K562 (cell line): Measurements from ENCODE around the gene MAP3K12. TPM values are rescaled to one million over a fixed set of nuclear protein-coding genes. Genes with fewer than 3 reads are reported as not detected.

Source experiments
- ATF2 ChIP-seq: sonication (generic); formaldehyde crosslinking; IDR thresholded peaks from 2 replicates; pipeline ENCODE4 v1.8.1; 2022; ENCODE audit warnings: missing genetic modification reagents
- CEBPB ChIP-seq: fragments of 450-650 bp; IDR thresholded peaks from 2 replicates; pipeline ENCODE4 v1.6.1; 2016; ENCODE audit warnings: missing genetic modification characterization, missing compliant biosample characterization
- ETV6 ChIP-seq, 3 experiments: fragments of 150-350 bp in 1 of 3; sonication (generic) in 1 of 3; formaldehyde crosslinking in 1 of 3; IDR thresholded peaks; 2 replicates each; pipeline versions ENCODE4 v1.6.1 to v1.8.0; 2014 to 2022; ENCODE audit warnings: borderline replicate concordance in 2 of 3, low read depth in 2 of 3, antibody characterized with exemption in 1 of 3, low read length in 1 of 3, mild to moderate bottlenecking in 1 of 3, missing genetic modification reagents in 1 of 3
- GATAD2A ChIP-seq: fragments of 450-650 bp; IDR thresholded peaks from 2 replicates; pipeline ENCODE4 v1.6.1; 2017
- GTF2A2 ChIP-seq: IDR thresholded peaks from 2 replicates; pipeline ENCODE4 v1.6.1; 2016; ENCODE audit warnings: mild to moderate bottlenecking, missing genetic modification characterization, missing compliant biosample characterization
- JUN ChIP-seq, 2 experiments: sonication (generic) in 1 of 2; formaldehyde crosslinking in 1 of 2; IDR thresholded peaks; 2 replicates each; pipeline versions ENCODE4 v1.6.1 to v1.8.0; 2012 to 2022; ENCODE audit warnings: borderline replicate concordance in 2 of 2, mild to moderate bottlenecking in 2 of 2, improper control_type of control experiment in 1 of 2, low read depth in 1 of 2, low read length in 1 of 2, missing genetic modification reagents in 1 of 2
- KDM5B ChIP-seq: fragments of 200-600 bp; sonication (generic); IDR thresholded peaks from 2 replicates; pipeline ENCODE4 v1.6.1; 2012; ENCODE audit warnings: low read depth, mild to moderate bottlenecking, moderate library complexity, low read length, control low read depth, inconsistent platforms; ENCODE audit not compliant: insufficient replicate concordance
- MIER1 ChIP-seq: fragments of 450-650 bp; IDR thresholded peaks from 2 replicates; pipeline ENCODE4 v1.6.1; 2016; ENCODE audit warnings: antibody characterized with exemption, mild to moderate bottlenecking, low read depth
- MTA2 ChIP-seq: fragments of 450-650 bp; IDR thresholded peaks from 2 replicates; pipeline ENCODE4 v1.6.1; 2016; ENCODE audit warnings: low read depth
- PHF8 ChIP-seq: fragments of 200-600 bp; sonication (generic); IDR thresholded peaks from 2 replicates; pipeline ENCODE4 v1.6.1; 2012; ENCODE audit warnings: mixed run types, mild to moderate bottlenecking, inconsistent platforms, low read length, moderate library complexity, borderline replicate concordance
- PHTF2 ChIP-seq: fragments of 250-450 bp; sonication (Bioruptor Pico); IDR thresholded peaks from 2 replicates; pipeline ENCODE4 v1.5.0; 2021; ENCODE audit warnings: mild to moderate bottlenecking
- RBM25 ChIP-seq: fragments of 200-400 bp; formaldehyde crosslinking; IDR thresholded peaks from 2 replicates; pipeline ENCODE4 v1.6.1; 2018; ENCODE audit warnings: low read length, low read depth, moderate library complexity; ENCODE audit not compliant: severe bottlenecking
- RCOR1 ChIP-seq, 2 experiments: IDR thresholded peaks; 2 replicates each; pipeline ENCODE4 v1.6.1; 2012; ENCODE audit warnings: low read depth in 2 of 2, low read length in 2 of 2, borderline replicate concordance in 1 of 2, improper control_type of control experiment in 1 of 2
- SMARCA4 ChIP-seq: fragments of 450-650 bp; IDR thresholded peaks from 2 replicates; pipeline ENCODE4 v1.6.1; 2016
- SMARCB1 ChIP-seq: IDR thresholded peaks from 2 replicates; pipeline ENCODE4 v1.6.1; 2011; ENCODE audit warnings: improper control_type of control experiment, low read depth; ENCODE audit not compliant: insufficient read length
- YY1 ChIP-seq, 3 experiments: IDR thresholded peaks; 2 replicates each; pipeline ENCODE4 v1.6.1; 2011; ENCODE audit warnings: low read length in 2 of 3, mild to moderate bottlenecking in 2 of 3, moderate library complexity in 2 of 3, borderline replicate concordance in 1 of 3, control low read depth in 1 of 3, low read depth in 1 of 3; ENCODE audit not compliant: insufficient read depth in 3 of 3, insufficient replicate concordance in 2 of 3, control insufficient read depth in 1 of 3, insufficient read length in 1 of 3; ENCODE audit errors: extremely low read depth in 1 of 3
- ZNF395 ChIP-seq: fragments of 200-800 bp; sonication (Bioruptor generic); IDR thresholded peaks from 2 replicates; pipeline ENCODE4 v1.6.1; 2017; ENCODE audit warnings: missing genetic modification characterization, missing compliant biosample characterization
- polyA plus RNA-seq, 8 experiments: library from polyadenylated mRNA; depleted of rRNA in 4 of 8; stranded (reverse) in 5 of 8; unstranded in 3 of 8; fragments of >200 nt; fragmentation: Nextera tagmentation in 2 of 8; fragmentation: Illumina TruSeq in 1 of 8; extraction: Ambion mirVana in 2 of 8; extraction: Trizol in 1 of 8; gene quantifications; 2 replicates each; pipeline versions ENCODE4 v1.2.1 to v1.2.3, GENCODE V29; 2011 to 2014; ENCODE audit warnings: inconsistent platforms in 1 of 8, missing spikeins in 1 of 8
- total RNA-seq, 7 experiments: library from RNA; depleted of rRNA in 6 of 7; stranded (reverse); fragments of >200 nt in 6 of 7; fragmentation: Illumina TruSeq in 2 of 7; extraction: Trizol in 2 of 7; gene quantifications; 2 replicates each; pipeline versions ENCODE4 v1.2.1 to v1.2.3, GENCODE V29; 2011 to 2021; ENCODE audit warnings: low replicate concordance in 1 of 7
- TF ChIP-seq, protein P1 (sequence below), 2 experiments: IDR thresholded peaks; 2 replicates each; pipeline ENCODE4 v1.6.1; 2011; ENCODE audit warnings: borderline replicate concordance in 1 of 2, control low read depth in 1 of 2, low read depth in 1 of 2, low read length in 1 of 2, mild to moderate bottlenecking in 1 of 2, mixed read lengths in 1 of 2, moderate library complexity in 1 of 2; ENCODE audit not compliant: insufficient read depth in 1 of 2, insufficient read length in 1 of 2, poor library complexity in 1 of 2, severe bottlenecking in 1 of 2; ENCODE audit errors: extremely low read depth in 1 of 2
- TF ChIP-seq, protein P2 (sequence below): fragments of 450-650 bp; IDR thresholded peaks from 2 replicates; pipeline ENCODE4 v1.6.1; 2016

The MAP3K12 gene
- total and polyA plus RNA-seq, 9 of the 15 experiments (the other 6 are each of a cell fraction or from before 2014, with no cell fraction given): 0.10 to 2.4 (median 1.6) TPM

DNA sequence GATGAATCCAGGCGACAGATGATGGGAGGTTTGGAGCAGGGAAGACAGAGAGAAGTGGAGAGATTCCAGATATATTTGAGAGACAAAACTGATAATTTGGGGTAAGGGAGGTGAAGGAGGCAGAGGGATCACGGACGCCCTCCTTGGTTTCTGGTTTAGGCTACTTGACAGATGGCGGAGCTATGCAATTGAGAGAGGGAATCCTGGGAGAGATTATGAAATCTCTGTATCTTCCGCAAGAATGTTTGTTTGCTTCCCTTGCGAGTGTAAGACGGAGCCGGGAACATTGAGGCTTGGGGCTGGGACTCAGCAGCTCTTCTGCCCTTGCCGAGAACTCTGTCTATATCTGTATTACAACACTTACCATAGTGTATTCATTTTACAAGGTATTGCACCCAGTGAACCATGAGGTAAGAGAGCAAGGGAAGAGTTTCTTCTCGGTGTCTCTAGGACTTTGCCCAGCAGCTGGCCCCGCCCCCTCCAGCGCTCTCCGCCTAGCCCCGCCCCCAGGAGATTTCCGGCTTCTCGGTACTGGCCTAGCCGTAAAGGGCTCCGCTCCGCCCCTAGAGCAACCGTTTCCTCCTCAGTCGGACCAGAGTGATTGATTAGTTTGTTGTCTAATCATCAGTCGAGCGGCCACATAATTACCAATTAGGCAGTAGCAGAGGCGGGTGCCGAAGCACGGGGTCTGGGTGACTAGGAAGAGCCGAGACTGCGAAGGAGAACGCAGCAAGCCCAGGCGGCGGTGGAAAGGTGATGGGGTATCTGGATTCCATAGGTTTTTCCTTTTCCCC is 58.0 kb downstream of the MAP3K12 start, which contains the start of gene PRR13 (continued):
- TF ChIP-seq JUN (IDR thresholded peaks at IDR 0.05; ENCODE audit: borderline replicate concordance, low read depth, low read length) (0 out of 2 replicates have a peak, but pooled peaks have one; percentile 10), JUN (CRISPR knock-in tag; IDR thresholded peaks at IDR 0.05; ENCODE audit: borderline replicate concordance) (no peak), PHF8 (peak; percentile 72), SMARCA4 (peak; percentile 71), SMARCB1 (no peak), RBM25 (peak; percentile 89), MIER1 (peak; percentile 74; the same call in 1 of the 2 replicates), ATF2 (CRISPR knock-in tag) (no peak), GTF2A2 (peak; percentile 66; the same call in 1 of the 2 replicates), PHTF2 (CRISPR knock-in tag) (peak; percentile 53; the same call in 1 of the 2 replicates), ETV6 (IDR thresholded peaks at IDR 0.05; ENCODE audit: borderline replicate concordance in 1 of 2, low read depth in 2 of 2, low read length in 1 of 2) (no peak), ETV6 (CRISPR knock-in tag; IDR thresholded peaks at IDR 0.05; ENCODE audit: borderline replicate concordance) (no peak), YY1 (IDR thresholded peaks at IDR 0.05; ENCODE audit: borderline replicate concordance in 1 of 3, control insufficient read depth in 1 of 3, extremely low read depth in 1 of 3, insufficient read depth in 3 of 3, insufficient read length in 1 of 3, insufficient replicate concordance in 2 of 3, low read depth in 1 of 3, low read length in 2 of 3) (peak in 2 of 3 experiments; percentile 10 to 30), KDM5B (peak; percentile 77), MTA2 (no peak), GATAD2A (0 out of 2 replicates have a peak, but pooled peaks have one; percentile 28), CEBPB (tag) (peak; percentile 98), ZNF395 (no peak; the same call in 1 of the 2 replicates), RCOR1 (IDR thresholded peaks at IDR 0.05; ENCODE audit: borderline replicate concordance in 1 of 2, low read depth in 2 of 2, low read length in 2 of 2) (0 out of 4 replicates have a peak, but pooled peaks of 1 of the 2 experiments have one; percentile 11)
- TF ChIP-seq, protein P1, sequence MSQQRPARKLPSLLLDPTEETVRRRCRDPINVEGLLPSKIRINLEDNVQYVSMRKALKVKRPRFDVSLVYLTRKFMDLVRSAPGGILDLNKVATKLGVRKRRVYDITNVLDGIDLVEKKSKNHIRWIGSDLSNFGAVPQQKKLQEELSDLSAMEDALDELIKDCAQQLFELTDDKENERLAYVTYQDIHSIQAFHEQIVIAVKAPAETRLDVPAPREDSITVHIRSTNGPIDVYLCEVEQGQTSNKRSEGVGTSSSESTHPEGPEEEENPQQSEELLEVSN (IDR thresholded peaks at IDR 0.05; ENCODE audit: borderline replicate concordance in 1 of 2, extremely low read depth in 1 of 2, insufficient read depth in 1 of 2, insufficient read length in 1 of 2, low read depth in 1 of 2, low read length in 1 of 2, poor library complexity in 1 of 2, severe bottlenecking in 1 of 2): peak; percentile 32 to 67
- TF ChIP-seq, protein P2, sequence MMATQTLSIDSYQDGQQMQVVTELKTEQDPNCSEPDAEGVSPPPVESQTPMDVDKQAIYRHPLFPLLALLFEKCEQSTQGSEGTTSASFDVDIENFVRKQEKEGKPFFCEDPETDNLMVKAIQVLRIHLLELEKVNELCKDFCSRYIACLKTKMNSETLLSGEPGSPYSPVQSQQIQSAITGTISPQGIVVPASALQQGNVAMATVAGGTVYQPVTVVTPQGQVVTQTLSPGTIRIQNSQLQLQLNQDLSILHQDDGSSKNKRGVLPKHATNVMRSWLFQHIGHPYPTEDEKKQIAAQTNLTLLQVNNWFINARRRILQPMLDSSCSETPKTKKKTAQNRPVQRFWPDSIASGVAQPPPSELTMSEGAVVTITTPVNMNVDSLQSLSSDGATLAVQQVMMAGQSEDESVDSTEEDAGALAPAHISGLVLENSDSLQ: peak; percentile 99
